GM19351 (cell line): ENCODE data around the gene LRRC14B.

Source experiments
- ATAC-seq: cut with Tn5 transposase; IDR thresholded peaks from one replicate; pipeline ENCODE4 v1.9.1; 2021; ENCODE audit warnings: mild to moderate bottlenecking, moderate library complexity; ENCODE audit not compliant: unreplicated experiment

LRRC14B gene

GRCh38 chr5:191036-191948, at the start of gene LRRC14B:
LRRC14B (plus strand) TSS chr5:191495; CDS start chr5:191539, 44 bp downstream.
- ATAC-seq, result no peak

DNA sequence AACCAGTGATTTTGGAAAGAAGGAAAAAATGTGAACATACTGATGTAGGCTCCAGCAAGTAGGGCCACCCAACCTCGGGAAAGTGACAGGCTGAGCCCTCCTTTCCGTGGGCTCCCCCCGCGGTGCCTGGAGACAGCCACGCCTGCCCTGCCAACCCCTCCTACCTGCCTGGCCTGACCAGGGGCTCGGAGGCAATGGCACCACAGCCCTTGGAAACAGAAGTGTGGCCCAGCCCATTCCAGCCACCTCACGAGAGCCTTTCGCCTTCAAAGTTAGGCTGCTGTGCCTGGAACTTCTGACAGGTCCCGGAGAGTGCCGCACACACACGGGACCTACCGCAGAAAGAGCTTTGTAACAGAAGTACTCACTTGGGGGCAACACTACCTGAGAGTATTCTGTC, 49.5 kb upstream of the LRRC14B start:
- no peak for ATAC-seq

- ATAC-seq, result no peak
Measured at GRCh38 chr5:142246-142810, 49.0 kb upstream of the LRRC14B start.

GRCh38 chr5:143041-143440, 48.3 kb upstream of the LRRC14B start:
- ATAC-seq, result no peak

GRCh38 chr5:144941-145340, 46.4 kb upstream of the LRRC14B start:
- ATAC-seq, result no peak

GRCh38 chr5:145585-146323, 45.5 kb upstream of the LRRC14B start:
- no peak for ATAC-seq

- no peak for ATAC-seq
Measured at GRCh38 chr5:147751-148150, 43.5 kb upstream of the LRRC14B start.

DNA sequence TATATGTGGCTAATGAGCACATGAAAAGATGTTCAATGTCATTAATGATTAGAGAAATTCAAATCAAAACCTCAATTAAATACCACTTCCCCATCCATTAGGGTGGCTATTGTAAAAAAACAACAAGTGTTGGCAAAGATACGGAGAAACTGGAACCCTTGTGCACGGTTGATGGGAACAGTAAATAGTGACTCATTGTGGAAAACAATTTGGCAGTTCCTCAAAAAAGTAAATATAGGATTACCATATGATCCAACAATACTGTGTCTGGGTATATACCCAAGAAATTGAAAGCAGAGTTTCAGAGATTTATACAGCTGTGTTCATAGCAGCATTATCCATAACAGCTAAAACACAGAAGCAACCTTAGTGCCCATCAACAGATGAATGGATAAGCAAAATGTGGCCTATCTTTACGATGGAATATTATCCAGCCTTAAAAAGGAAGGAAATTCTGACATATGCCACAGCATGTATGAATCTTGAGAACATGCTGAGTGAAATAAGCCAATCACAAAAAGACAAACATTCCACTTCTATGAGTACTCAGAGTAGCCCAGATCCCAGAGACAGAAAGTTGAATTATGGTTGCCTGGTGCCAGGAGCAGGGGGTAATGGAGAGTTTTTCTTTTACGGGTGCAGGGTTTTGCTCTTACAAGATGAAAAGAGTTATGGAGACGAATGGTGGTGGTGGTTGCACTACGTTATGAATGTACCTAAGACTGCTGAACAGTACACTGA, 41.4 kb upstream of the LRRC14B start:
- ATAC-seq, result no peak

DNA sequence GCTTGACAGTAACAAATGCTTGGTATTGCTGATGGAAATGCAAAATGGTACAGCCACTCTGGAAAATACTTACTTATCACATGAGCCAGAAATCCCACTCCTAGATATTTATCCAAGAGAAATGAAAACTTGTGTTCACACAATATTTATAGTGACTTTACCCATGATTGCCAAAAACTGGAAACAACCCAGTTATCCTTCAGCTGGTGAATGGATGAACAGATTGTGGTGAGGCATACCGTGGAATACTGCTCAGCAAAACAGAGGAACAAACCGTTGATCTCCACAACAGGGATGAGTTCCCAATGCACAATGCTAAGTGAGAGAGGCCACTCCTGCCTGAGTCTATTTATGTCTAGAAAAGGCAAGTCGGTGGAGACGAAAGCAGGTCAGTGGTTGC, 40.5 kb upstream of the LRRC14B start:
- no peak for ATAC-seq

- no peak for ATAC-seq
Measured at GRCh38 chr5:152077-152476, 39.2 kb upstream of the LRRC14B start.

GRCh38 chr5:153256-153655, 38.0 kb upstream of the LRRC14B start:
- ATAC-seq, result no peak

GRCh38 chr5:154236-154635, 37.1 kb upstream of the LRRC14B start:
- ATAC-seq, result no peak

DNA sequence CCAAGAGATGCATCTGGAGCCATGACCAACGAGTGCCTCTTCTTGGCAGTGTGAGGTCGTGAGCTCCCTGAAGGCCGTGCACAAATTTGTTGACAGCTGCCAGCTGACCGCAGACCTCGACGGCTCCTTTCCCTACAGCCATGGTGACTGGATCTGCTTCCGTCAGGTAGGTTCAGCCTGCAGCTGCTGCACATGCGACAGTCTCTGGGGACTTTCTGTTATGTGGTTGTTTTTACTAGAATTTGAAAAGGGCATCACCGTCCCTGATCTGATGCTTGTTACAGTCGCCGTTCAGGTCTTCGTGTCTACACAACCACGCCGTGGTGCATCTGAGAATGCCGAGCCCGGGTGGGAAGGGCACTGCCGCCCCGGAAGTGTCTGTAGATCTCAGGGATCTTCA, 36.5 kb upstream of the LRRC14B start:
- no peak for ATAC-seq

DNA sequence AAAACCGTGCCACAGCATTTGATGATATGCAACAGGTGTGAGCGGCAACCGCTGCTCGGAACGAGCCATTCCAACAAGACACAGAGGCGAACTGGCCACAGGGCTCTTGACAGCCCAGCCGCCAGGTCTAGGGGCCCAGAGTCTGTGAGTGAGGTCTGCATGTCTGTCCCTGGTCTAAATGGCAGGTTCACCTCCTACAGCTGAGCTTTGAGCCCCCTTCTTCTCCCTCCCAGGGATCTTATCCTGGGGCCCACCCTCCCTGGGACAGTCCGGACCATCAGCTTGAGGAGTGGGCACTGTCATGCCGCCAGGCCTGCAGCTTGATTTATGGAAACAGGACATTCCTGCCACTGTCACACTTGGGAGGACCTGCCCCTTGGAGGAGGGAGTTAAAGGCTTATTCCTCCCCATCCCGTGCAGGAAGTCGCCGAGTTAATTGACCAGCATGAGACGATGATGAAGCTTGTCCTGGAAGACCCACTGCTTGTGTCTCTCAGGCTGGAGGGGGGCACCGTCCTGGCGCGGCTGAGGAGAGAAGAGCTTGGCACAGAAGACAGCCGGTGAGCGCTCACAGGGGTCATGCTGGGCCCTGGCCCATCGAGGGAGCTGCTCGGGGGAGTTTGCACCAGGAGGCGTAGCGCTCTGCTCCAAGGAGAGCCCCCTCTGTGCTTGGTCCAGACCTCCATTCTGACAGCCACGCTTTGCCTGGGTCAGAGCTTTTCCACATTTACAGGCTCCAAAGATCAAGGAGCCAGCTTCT, 35.5 kb upstream of the LRRC14B start:
- ATAC-seq, result no peak

- ATAC-seq, result no peak
Measured at GRCh38 chr5:156411-157072, 34.8 kb upstream of the LRRC14B start.

GRCh38 chr5:157126-157715, 34.1 kb upstream of the LRRC14B start:
- ATAC-seq, result no peak

GRCh38 chr5:157801-158200, 33.5 kb upstream of the LRRC14B start:
- no peak for ATAC-seq

GRCh38 chr5:158807-159447, 32.4 kb upstream of the LRRC14B start:
- ATAC-seq, result no peak
